HFF-Myc (cell line): ENCODE results near the gene DHRS2.
A peak's percentile ranks its signal among the peaks of the same experiment; 100 is the strongest.
"Not testable (repeated sequence)": the region's sequence is repeated elsewhere in the genome, so short reads cannot be mapped to it uniquely, and the experiment has no call there.

Experiments used
- DNase-seq: peaks from one replicate; pipeline ENCODE4 v3.0.0-alpha.2; 2011; ENCODE audit warnings: low read depth; ENCODE audit errors: extremely low read depth
- H3K4me3 ChIP-seq: replicated peaks from 2 replicates; pipeline ENCODE4 v1.5.1; 2011; ENCODE audit warnings: low read depth, mild to moderate bottlenecking, control low read depth, low read length
- CTCF ChIP-seq: IDR thresholded peaks from 2 replicates; pipeline ENCODE4 v1.5.1; 2012; ENCODE audit warnings: mild to moderate bottlenecking, low read depth, low read length, control low read depth; ENCODE audit errors: missing control alignments

DHRS2 gene

GRCh38 chr14:23636317-23637211, at the start of gene DHRS2:
Gene DHRS2, plus strand, starts transcription at chr14:23636364. Its CDS starts 2,501 bp downstream, at chr14:23638865.
- TF ChIP-seq CTCF, result no peak
- H3K4me3 ChIP-seq, result no peak within 1 kb of the TSS
- DNase-seq, result no peak

- H3K4me3 ChIP-seq, result no peak overlapping the region
- TF ChIP-seq CTCF, result peak; percentile 89
- DNase-seq, result peak; percentile 72
These were observed 47.1 kb upstream of the DHRS2 start for GRCh38 chr14:23588884-23589598.

- DNase-seq, result no peak
- no peak for TF ChIP-seq CTCF
- no peak overlapping the region for H3K4me3 ChIP-seq
These were observed 46.6 kb upstream of the DHRS2 start for GRCh38 chr14:23589606-23590005.

GRCh38 chr14:23590198-23590597, 46.0 kb upstream of the DHRS2 start:
- TF ChIP-seq CTCF, result no peak
- DNase-seq, result no peak
- no peak overlapping the region for H3K4me3 ChIP-seq

GRCh38 chr14:23594191-23594590, 42.0 kb upstream of the DHRS2 start:
- not testable (repeated sequence) for H3K4me3 ChIP-seq, DNase-seq

GRCh38 chr14:23600322-23600707, 35.8 kb upstream of the DHRS2 start:
- no peak overlapping the region for H3K4me3 ChIP-seq
- no peak for TF ChIP-seq CTCF
- DNase-seq, result no peak

- no peak for DNase-seq
- TF ChIP-seq CTCF, result no peak
- no peak overlapping the region for H3K4me3 ChIP-seq
These were observed 35.4 kb upstream of the DHRS2 start for GRCh38 chr14:23600806-23601205.
